CD1c-positive myeloid dendritic cell (primary cell): ENCODE data around the gene MRPL9.
"Not testable (repeated sequence)": the region's sequence is repeated elsewhere in the genome, so short reads cannot be mapped to it uniquely, and the experiment has no call there.

Experiments used
- DNase-seq: peaks from one replicate; pipeline ENCODE4 v3.0.0-alpha.2; 2016; ENCODE audit errors: extremely low spot score

The MRPL9 gene

GRCh38 chr1:151783796-151784195 lies 20.5 kb upstream of the MRPL9 start:
- DNase-seq: peak; percentile 47

GRCh38 chr1:151782741-151783140 lies 19.4 kb upstream of the MRPL9 start:
- DNase-seq: no peak

GRCh38 chr1:151782026-151782425 lies 18.7 kb upstream of the MRPL9 start:
- DNase-seq: not testable (repeated sequence)

GRCh38 chr1:151780736-151781135 lies 17.4 kb upstream of the MRPL9 start:
- peak; percentile 69 for DNase-seq

GRCh38 chr1:151779852-151780251 lies 16.6 kb upstream of the MRPL9 start:
- DNase-seq: no peak

- DNase-seq: no peak
These were observed 14.0 kb upstream of the MRPL9 start for GRCh38 chr1:151777317-151777716.

GRCh38 chr1:151776665-151777062 lies 13.4 kb upstream of the MRPL9 start:
- no peak for DNase-seq

- DNase-seq: no peak
These were observed 12.8 kb upstream of the MRPL9 start for GRCh38 chr1:151775894-151776664.

GRCh38 chr1:151774256-151774922 lies 11.1 kb upstream of the MRPL9 start:
- DNase-seq: no peak

GRCh38 chr1:151773702-151774101 lies 10.4 kb upstream of the MRPL9 start:
- DNase-seq: no peak

GRCh38 chr1:151769270-151769669 lies 6.0 kb upstream of the MRPL9 start:
- not testable (repeated sequence) for DNase-seq

GRCh38 chr1:151768351-151769066 lies 5.2 kb upstream of the MRPL9 start:
- DNase-seq: peak; percentile 29

GRCh38 chr1:151763990-151764389 lies 694 bp upstream of the MRPL9 start:
- no peak for DNase-seq

- no peak for DNase-seq
These were observed 2.5 kb downstream of the MRPL9 start for GRCh38 chr1:151760597-151761385.

GRCh38 chr1:151759241-151759640 lies 4.1 kb downstream of the MRPL9 start:
- no peak for DNase-seq

- no peak for DNase-seq
These were observed 7.0 kb downstream of the MRPL9 start for GRCh38 chr1:151756291-151756690.

- DNase-seq: no peak
These were observed 21.8 kb downstream of the MRPL9 start for GRCh38 chr1:151741516-151741915.

- DNase-seq: no peak
These were observed 23.5 kb downstream of the MRPL9 start for GRCh38 chr1:151739590-151740355.

- no peak for DNase-seq
These were observed 25.8 kb downstream of the MRPL9 start for GRCh38 chr1:151737479-151737878.

GRCh38 chr1:151737026-151737425 lies 26.3 kb downstream of the MRPL9 start:
- no peak for DNase-seq

GRCh38 chr1:151733995-151734394 lies 29.3 kb downstream of the MRPL9 start:
- DNase-seq: not testable (repeated sequence)
